ENCODE results near the gene GAPVD1. TPM values are rescaled to one million over a fixed set of nuclear protein-coding genes. Genes with fewer than 3 reads are reported as not detected.

GAPVD1 gene
- total RNA-seq, 1 donor from 2014 or later: 44.0 TPM

- Histone ChIP-seq H3K36me3 (ENCODE audit: control insufficient read depth, insufficient read depth, low read length) (peaks cover 10% of the 10 kb centered on the region), H3K27me3 (ENCODE audit: control insufficient read depth, insufficient read depth, low read length) (no peaks in the 10 kb centered on the region), H3K4me3 (ENCODE audit: low read depth, low read length) (no peak overlapping the region)
- peak; percentile 68 for DNase-seq (ENCODE audit: low read depth)
- TF ChIP-seq, protein P1, sequence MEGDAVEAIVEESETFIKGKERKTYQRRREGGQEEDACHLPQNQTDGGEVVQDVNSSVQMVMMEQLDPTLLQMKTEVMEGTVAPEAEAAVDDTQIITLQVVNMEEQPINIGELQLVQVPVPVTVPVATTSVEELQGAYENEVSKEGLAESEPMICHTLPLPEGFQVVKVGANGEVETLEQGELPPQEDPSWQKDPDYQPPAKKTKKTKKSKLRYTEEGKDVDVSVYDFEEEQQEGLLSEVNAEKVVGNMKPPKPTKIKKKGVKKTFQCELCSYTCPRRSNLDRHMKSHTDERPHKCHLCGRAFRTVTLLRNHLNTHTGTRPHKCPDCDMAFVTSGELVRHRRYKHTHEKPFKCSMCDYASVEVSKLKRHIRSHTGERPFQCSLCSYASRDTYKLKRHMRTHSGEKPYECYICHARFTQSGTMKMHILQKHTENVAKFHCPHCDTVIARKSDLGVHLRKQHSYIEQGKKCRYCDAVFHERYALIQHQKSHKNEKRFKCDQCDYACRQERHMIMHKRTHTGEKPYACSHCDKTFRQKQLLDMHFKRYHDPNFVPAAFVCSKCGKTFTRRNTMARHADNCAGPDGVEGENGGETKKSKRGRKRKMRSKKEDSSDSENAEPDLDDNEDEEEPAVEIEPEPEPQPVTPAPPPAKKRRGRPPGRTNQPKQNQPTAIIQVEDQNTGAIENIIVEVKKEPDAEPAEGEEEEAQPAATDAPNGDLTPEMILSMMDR (IDR thresholded peaks at IDR 0.05; ENCODE audit: insufficient read depth, low read length, severe bottlenecking): no peak
- no peak for FAIRE-seq
Measured at GRCh38 chr9:125329978-125330377, 68.4 kb downstream of the GAPVD1 start.

- TF ChIP-seq, protein P1 (IDR thresholded peaks at IDR 0.05; ENCODE audit: insufficient read depth, low read length, severe bottlenecking): no peak
- no peaks in the 10 kb centered on the region for H3K27me3 ChIP-seq (ENCODE audit: control insufficient read depth, insufficient read depth, low read length)
- no peak overlapping the region for H3K4me3 ChIP-seq (ENCODE audit: low read depth, low read length)
- H3K36me3 ChIP-seq (ENCODE audit: control insufficient read depth, insufficient read depth, low read length): peaks cover 10% of the 10 kb centered on the region
- FAIRE-seq (no peak), DNase-seq (ENCODE audit: low read depth) (peak; percentile 3)
Measured at GRCh38 chr9:125330587-125330986, 69.0 kb downstream of the GAPVD1 start.

GRCh38 chr9:125332527-125332926 lies 70.9 kb downstream of the GAPVD1 start:
- TF ChIP-seq, protein P1 (IDR thresholded peaks at IDR 0.05; ENCODE audit: insufficient read depth, low read length, severe bottlenecking): no peak
- H3K4me3 ChIP-seq (ENCODE audit: low read depth, low read length): no peak overlapping the region
- DNase-seq (ENCODE audit: low read depth): no peak
- peaks cover 14% of the 10 kb centered on the region for H3K36me3 ChIP-seq (ENCODE audit: control insufficient read depth, insufficient read depth, low read length)
- no peaks in the 10 kb centered on the region for H3K27me3 ChIP-seq (ENCODE audit: control insufficient read depth, insufficient read depth, low read length)
- FAIRE-seq: no peak

DNA sequence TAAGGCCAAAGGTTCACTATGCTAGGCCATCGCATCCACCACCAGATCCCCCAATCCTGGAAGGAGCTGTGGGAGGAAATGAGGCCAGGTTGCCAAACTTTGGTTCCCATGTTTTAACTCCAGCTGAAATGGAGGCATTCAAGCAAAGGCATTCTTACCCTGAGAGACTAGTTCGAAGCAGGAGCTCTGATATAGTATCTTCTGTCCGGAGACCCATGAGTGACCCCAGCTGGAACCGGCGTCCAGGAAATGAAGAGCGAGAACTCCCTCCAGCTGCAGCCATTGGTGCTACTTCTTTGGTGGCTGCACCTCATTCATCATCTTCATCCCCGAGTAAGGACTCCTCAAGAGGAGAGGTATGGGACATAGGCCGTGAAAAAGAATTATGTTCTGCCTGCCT lies 75.6 kb downstream of the GAPVD1 start:
- Histone ChIP-seq H3K27me3 (ENCODE audit: control insufficient read depth, insufficient read depth, low read length) (no peaks in the 10 kb centered on the region), H3K36me3 (ENCODE audit: control insufficient read depth, insufficient read depth, low read length) (peaks cover 9% of the 10 kb centered on the region), H3K4me3 (ENCODE audit: low read depth, low read length) (no peak overlapping the region)
- DNase-seq (ENCODE audit: low read depth) (no peak), FAIRE-seq (no peak)
- TF ChIP-seq, protein P1 (IDR thresholded peaks at IDR 0.05; ENCODE audit: insufficient read depth, low read length, severe bottlenecking): no peak

DNA sequence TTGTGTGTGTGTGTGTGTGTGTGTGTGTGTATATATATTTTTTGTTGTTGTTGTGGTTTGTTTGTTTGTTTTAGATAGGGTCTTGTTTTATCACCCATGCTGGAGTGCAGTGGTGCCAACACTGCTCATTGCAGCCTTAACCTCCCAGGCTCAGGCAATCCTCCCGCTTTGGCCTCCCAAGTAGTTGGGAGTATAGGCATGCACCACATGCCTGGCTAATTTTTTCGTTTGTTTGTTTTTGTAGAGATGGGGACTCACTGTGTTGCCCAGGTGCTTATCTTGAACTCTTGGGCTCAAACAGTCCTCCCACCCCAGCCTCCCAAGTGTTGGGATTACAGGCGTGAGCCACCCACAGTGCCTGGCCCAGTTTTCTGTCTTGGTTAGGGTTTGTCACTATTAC lies 77.3 kb downstream of the GAPVD1 start:
- peaks cover 8% of the 10 kb centered on the region for H3K36me3 ChIP-seq (ENCODE audit: control insufficient read depth, insufficient read depth, low read length)
- FAIRE-seq: no peak
- no peaks in the 10 kb centered on the region for H3K27me3 ChIP-seq (ENCODE audit: control insufficient read depth, insufficient read depth, low read length)
- TF ChIP-seq, protein P1 (IDR thresholded peaks at IDR 0.05; ENCODE audit: insufficient read depth, low read length, severe bottlenecking): no peak
- DNase-seq (ENCODE audit: low read depth): no peak
- H3K4me3 ChIP-seq (ENCODE audit: low read depth, low read length): no peak overlapping the region

DNA sequence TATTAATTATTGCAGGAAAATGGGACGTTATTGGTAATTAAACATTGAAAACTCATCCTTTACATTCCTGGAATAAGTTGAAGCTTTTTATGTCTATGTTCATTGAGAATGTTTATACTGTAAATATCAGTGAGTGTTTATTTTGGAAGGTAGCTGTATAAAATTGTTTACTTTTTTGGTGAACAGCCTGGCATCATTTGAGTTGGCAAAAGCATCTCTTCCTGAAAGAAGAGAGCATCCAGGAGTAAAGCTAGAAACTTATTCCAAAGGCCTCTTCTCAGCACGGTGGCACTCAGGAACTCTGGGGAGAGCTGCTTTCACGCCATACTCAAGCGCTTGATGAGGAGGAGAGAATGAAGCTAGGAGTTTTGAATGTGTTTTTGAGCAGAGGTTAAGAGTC lies 79.9 kb downstream of the GAPVD1 start:
- Histone ChIP-seq H3K36me3 (ENCODE audit: control insufficient read depth, insufficient read depth, low read length) (peaks cover 10% of the 10 kb centered on the region), H3K4me3 (ENCODE audit: low read depth, low read length) (no peak overlapping the region), H3K27me3 (ENCODE audit: control insufficient read depth, insufficient read depth, low read length) (no peaks in the 10 kb centered on the region)
- FAIRE-seq: no peak
- DNase-seq (ENCODE audit: low read depth): no peak
- TF ChIP-seq, protein P1 (IDR thresholded peaks at IDR 0.05; ENCODE audit: insufficient read depth, low read length, severe bottlenecking): no peak
